ENCODE data around the gene SEMA4B. TPM values are rescaled to one million over a fixed set of nuclear protein-coding genes. Genes with fewer than 3 reads are reported as not detected.

SEMA4B gene
- total RNA-seq, 3 donors from 2014 or later: 4.7 to 8.2 (median 7.7) TPM

- peaks cover 9% of the 10 kb centered on the region for H3K36me3 Mint-ChIP-seq (ENCODE audit: insufficient read depth)
- H3K27me3 Mint-ChIP-seq (ENCODE audit: low read depth): no peaks in the 10 kb centered on the region
- DNase-seq (no peak), ATAC-seq (no peak)
- peaks cover 29% of the 10 kb centered on the region for H3K4me1 Mint-ChIP-seq (ENCODE audit: low read depth)
- no peak overlapping the region for H3K4me3 Mint-ChIP-seq
- H3K9me3 Mint-ChIP-seq: no peaks in the 10 kb centered on the region
These were observed 7.2 kb downstream of the SEMA4B start for GRCh38 chr15:90208356-90208755.

- ATAC-seq: peak; percentile 43 to 66
- DNase-seq: no peak
- Mint-ChIP-seq H3K9me3 (no peaks in the 10 kb centered on the region), H3K36me3 (ENCODE audit: insufficient read depth) (peaks cover 9% of the 10 kb centered on the region), H3K4me3 (no peak overlapping the region), H3K4me1 (ENCODE audit: low read depth) (peaks cover 31% of the 10 kb centered on the region), H3K27me3 (ENCODE audit: low read depth) (no peaks in the 10 kb centered on the region)
These were observed 8.5 kb downstream of the SEMA4B start for GRCh38 chr15:90209591-90209990.

GRCh38 chr15:90210593-90210992 is 9.5 kb downstream of the SEMA4B start:
- H3K4me1 Mint-ChIP-seq (ENCODE audit: low read depth): peaks cover 34% of the 10 kb centered on the region
- no peak overlapping the region for H3K4me3 Mint-ChIP-seq
- H3K36me3 Mint-ChIP-seq (ENCODE audit: insufficient read depth): peaks cover 9% of the 10 kb centered on the region
- DNase-seq (no peak), ATAC-seq (no peak)
- H3K9me3 Mint-ChIP-seq: no peaks in the 10 kb centered on the region
- H3K27me3 Mint-ChIP-seq (ENCODE audit: low read depth): no peaks in the 10 kb centered on the region

- Mint-ChIP-seq H3K27me3 (ENCODE audit: low read depth) (no peaks in the 10 kb centered on the region), H3K9me3 (no peaks in the 10 kb centered on the region), H3K4me1 (ENCODE audit: low read depth) (peaks cover 34% of the 10 kb centered on the region), H3K4me3 (no peak overlapping the region), H3K36me3 (ENCODE audit: insufficient read depth) (peaks cover 9% of the 10 kb centered on the region)
- no peak for ATAC-seq
- DNase-seq: no peak
These were observed 9.9 kb downstream of the SEMA4B start for GRCh38 chr15:90211009-90211408.

- no peaks in the 10 kb centered on the region for H3K9me3 Mint-ChIP-seq
- DNase-seq: no peak
- no peak for ATAC-seq
- no peak overlapping the region for H3K4me3 Mint-ChIP-seq
- peaks cover 11% of the 10 kb centered on the region for H3K36me3 Mint-ChIP-seq (ENCODE audit: insufficient read depth)
- no peaks in the 10 kb centered on the region for H3K27me3 Mint-ChIP-seq (ENCODE audit: low read depth)
- peaks cover 36% of the 10 kb centered on the region for H3K4me1 Mint-ChIP-seq (ENCODE audit: low read depth)
These were observed 10.5 kb downstream of the SEMA4B start for GRCh38 chr15:90211440-90212143.

- no peak for ATAC-seq
- Mint-ChIP-seq H3K36me3 (ENCODE audit: insufficient read depth) (peaks cover 11% of the 10 kb centered on the region), H3K9me3 (no peaks in the 10 kb centered on the region), H3K4me1 (ENCODE audit: low read depth) (peaks cover 36% of the 10 kb centered on the region), H3K4me3 (no peak overlapping the region), H3K27me3 (ENCODE audit: low read depth) (no peaks in the 10 kb centered on the region)
- no peak for DNase-seq
These were observed 11.3 kb downstream of the SEMA4B start for GRCh38 chr15:90212221-90213098.

- H3K36me3 Mint-ChIP-seq (ENCODE audit: insufficient read depth): peaks cover 11% of the 10 kb centered on the region
- ATAC-seq (no peak), DNase-seq (no peak)
- H3K9me3 Mint-ChIP-seq: no peaks in the 10 kb centered on the region
- peaks cover 36% of the 10 kb centered on the region for H3K4me1 Mint-ChIP-seq (ENCODE audit: low read depth)
- no peaks in the 10 kb centered on the region for H3K27me3 Mint-ChIP-seq (ENCODE audit: low read depth)
- H3K4me3 Mint-ChIP-seq: no peak overlapping the region
These were observed 12.1 kb downstream of the SEMA4B start for GRCh38 chr15:90213122-90213817.

GRCh38 chr15:90213818-90214204 is 12.7 kb downstream of the SEMA4B start:
- no peak for DNase-seq
- H3K4me1 Mint-ChIP-seq (ENCODE audit: low read depth): peaks cover 38% of the 10 kb centered on the region
- H3K4me3 Mint-ChIP-seq: no peak overlapping the region

GRCh38 chr15:90214553-90215196 is 13.5 kb downstream of the SEMA4B start:
- Mint-ChIP-seq H3K4me1 (ENCODE audit: low read depth) (peaks cover 39% of the 10 kb centered on the region), H3K9me3 (no peaks in the 10 kb centered on the region), H3K36me3 (ENCODE audit: insufficient read depth) (peaks cover 10% of the 10 kb centered on the region), H3K4me3 (peak overlapping the region; percentile 14), H3K27me3 (ENCODE audit: low read depth) (no peaks in the 10 kb centered on the region)
- ATAC-seq: no peak
- DNase-seq: no peak

More at GRCh38 chr15:90213818-90214204, 12.7 kb downstream of the SEMA4B start:
- Mint-ChIP-seq H3K36me3 (ENCODE audit: insufficient read depth) (peaks cover 11% of the 10 kb centered on the region), H3K27me3 (ENCODE audit: low read depth) (no peaks in the 10 kb centered on the region), H3K9me3 (no peaks in the 10 kb centered on the region)
- no peak for ATAC-seq

GRCh38 chr15:90217671-90218394 is 16.7 kb downstream of the SEMA4B start:
- H3K4me1 Mint-ChIP-seq (ENCODE audit: low read depth): peaks cover 21% of the 10 kb centered on the region
- no peak for ATAC-seq
- H3K27me3 Mint-ChIP-seq (ENCODE audit: low read depth): no peaks in the 10 kb centered on the region
- H3K4me3 Mint-ChIP-seq: no peak overlapping the region
- peaks cover 2% of the 10 kb centered on the region for H3K36me3 Mint-ChIP-seq (ENCODE audit: insufficient read depth)
- no peak for DNase-seq
- no peaks in the 10 kb centered on the region for H3K9me3 Mint-ChIP-seq

GRCh38 chr15:90219421-90220141 is 18.5 kb downstream of the SEMA4B start:
- Mint-ChIP-seq H3K4me1 (ENCODE audit: low read depth) (peaks cover 17% of the 10 kb centered on the region), H3K27me3 (ENCODE audit: low read depth) (no peaks in the 10 kb centered on the region), H3K36me3 (ENCODE audit: insufficient read depth) (peaks cover 4% of the 10 kb centered on the region), H3K9me3 (no peaks in the 10 kb centered on the region), H3K4me3 (no peak overlapping the region)
- DNase-seq: peak; percentile 57
- peak; percentile 86 to 92 for ATAC-seq

- H3K9me3 Mint-ChIP-seq: no peaks in the 10 kb centered on the region
- H3K4me1 Mint-ChIP-seq (ENCODE audit: low read depth): peaks cover 12% of the 10 kb centered on the region
- DNase-seq (no peak), ATAC-seq (no peak)
- no peak overlapping the region for H3K4me3 Mint-ChIP-seq
- H3K36me3 Mint-ChIP-seq (ENCODE audit: insufficient read depth): peaks cover 6% of the 10 kb centered on the region
- H3K27me3 Mint-ChIP-seq (ENCODE audit: low read depth): no peaks in the 10 kb centered on the region
These were observed 20.2 kb downstream of the SEMA4B start for GRCh38 chr15:90221246-90221900.

GRCh38 chr15:90222547-90222946 is 21.4 kb downstream of the SEMA4B start:
- peaks cover 9% of the 10 kb centered on the region for H3K36me3 Mint-ChIP-seq (ENCODE audit: insufficient read depth)
- DNase-seq: no peak
- no peaks in the 10 kb centered on the region for H3K27me3 Mint-ChIP-seq (ENCODE audit: low read depth)
- H3K4me1 Mint-ChIP-seq (ENCODE audit: low read depth): peaks cover 12% of the 10 kb centered on the region
- ATAC-seq: no peak
- no peaks in the 10 kb centered on the region for H3K9me3 Mint-ChIP-seq
- H3K4me3 Mint-ChIP-seq: no peak overlapping the region
